ENCODE results near the gene ARID1A. TPM values are rescaled to one million over a fixed set of nuclear protein-coding genes. Genes with fewer than 3 reads are reported as not detected.

ARID1A gene
- total RNA-seq, 4 donors from 2014 or later: 22.3 to 51.0 (median 35.0) TPM

GRCh38 chr1:26771643-26772321 lies 76.0 kb downstream of the ARID1A start:
- ATAC-seq: peak; percentile 21 to 63
- H3K4me3 ChIP-seq: no peak overlapping the region
- H3K27me3 ChIP-seq: no peaks in the 10 kb centered on the region
- intact Hi-C loops (cut with DNase I; ENCODE audit: low total_unique reads) (no loop called here), in situ Hi-C loops (cut with MboI; ENCODE audit: low sequenced_read_pairs in 4 of 4) (no loop called here)
- TF ChIP-seq CTCF (IDR thresholded peaks at IDR 0.05 in 4 of 5, conservative IDR thresholded peaks at IDR 0.05 in 1 of 5): no peak
- TF ChIP-seq POLR2A (IDR thresholded peaks at IDR 0.05): no peak
- peaks cover 3 to 85% of the 10 kb centered on the region in 2 donors for H3K36me3 ChIP-seq
- peaks cover 26 to 38% of the 10 kb centered on the region in 2 donors for H3K4me1 ChIP-seq
- DNase-seq: peak in 1 of 2 donors; percentile 36
- H3K9me3 ChIP-seq: no peaks in the 10 kb centered on the region
- H3K27ac ChIP-seq: peak overlapping the region; percentile 38 to 66 (median 52)

GRCh38 chr1:26772687-26773086 lies 76.9 kb downstream of the ARID1A start:
- TF ChIP-seq POLR2A (IDR thresholded peaks at IDR 0.05): no peak
- no peak for TF ChIP-seq CTCF (IDR thresholded peaks at IDR 0.05 in 4 of 5, conservative IDR thresholded peaks at IDR 0.05 in 1 of 5)
- DNase-seq: no peak
- H3K4me1 ChIP-seq: peaks cover 17 to 29% of the 10 kb centered on the region in 2 donors
- peaks cover 2 to 85% of the 10 kb centered on the region in 2 donors for H3K36me3 ChIP-seq
- intact Hi-C loops (cut with DNase I; ENCODE audit: low total_unique reads) (no loop called here), in situ Hi-C loops (cut with MboI; ENCODE audit: low sequenced_read_pairs in 4 of 4) (no loop called here)
- no peak for ATAC-seq
- no peak overlapping the region for H3K4me3 ChIP-seq
- H3K27me3 ChIP-seq: no peaks in the 10 kb centered on the region
- H3K9me3 ChIP-seq: no peaks in the 10 kb centered on the region
- H3K27ac ChIP-seq: peak overlapping the region in 1 of 4 donors; percentile 51

- in situ Hi-C loops (cut with MboI; ENCODE audit: low sequenced_read_pairs in 4 of 4): no loop called here
- H3K27me3 ChIP-seq: no peaks in the 10 kb centered on the region
- no peak overlapping the region for H3K27ac ChIP-seq
- DNase-seq (no peak), ATAC-seq (no peak)
- peaks cover 2 to 86% of the 10 kb centered on the region in 2 donors for H3K36me3 ChIP-seq
- TF ChIP-seq POLR2A (IDR thresholded peaks at IDR 0.05) (no peak), CTCF (IDR thresholded peaks at IDR 0.05 in 4 of 5, conservative IDR thresholded peaks at IDR 0.05 in 1 of 5) (no peak)
- intact Hi-C loops (cut with DNase I; ENCODE audit: low total_unique reads): no loop called here
- peaks cover 0 to 13% of the 10 kb centered on the region in 2 donors for H3K4me1 ChIP-seq
- H3K9me3 ChIP-seq: no peaks in the 10 kb centered on the region
- H3K4me3 ChIP-seq: no peak overlapping the region
Observed at GRCh38 chr1:26774462-26774861, 78.6 kb downstream of the ARID1A start.

GRCh38 chr1:26775666-26776065 lies 79.9 kb downstream of the ARID1A start:
- H3K9me3 ChIP-seq: no peaks in the 10 kb centered on the region
- no peaks in the 10 kb centered on the region for H3K27me3 ChIP-seq
- intact Hi-C loops (cut with DNase I; ENCODE audit: low total_unique reads) (no loop called here), in situ Hi-C loops (cut with MboI; ENCODE audit: low sequenced_read_pairs in 4 of 4) (no loop called here)
- DNase-seq (no peak), ATAC-seq (no peak)
- no peak overlapping the region for H3K4me3 ChIP-seq
- H3K27ac ChIP-seq: no peak overlapping the region
- peaks cover 0 to 13% of the 10 kb centered on the region in 2 donors for H3K4me1 ChIP-seq
- H3K36me3 ChIP-seq: peaks cover 2 to 85% of the 10 kb centered on the region in 2 donors
- TF ChIP-seq POLR2A (IDR thresholded peaks at IDR 0.05): no peak
- TF ChIP-seq CTCF (IDR thresholded peaks at IDR 0.05 in 4 of 5, conservative IDR thresholded peaks at IDR 0.05 in 1 of 5): no peak

Measured in gastrocnemius medialis (tissue), 4 donors.